ENCODE results near the gene PPP6R1.
"Not testable (repeated sequence)": the region's sequence is repeated elsewhere in the genome, so short reads cannot be mapped to it uniquely, and the experiment has no call there.

The PPP6R1 gene

GRCh38 chr19:55241935-55242464 lies 16.8 kb downstream of the PPP6R1 start:
- DNase-seq = no peak

GRCh38 chr19:55241143-55241934 lies 17.5 kb downstream of the PPP6R1 start:
- DNase-seq = no peak

- DNase-seq = no peak
Observed at GRCh38 chr19:55240713-55241020, 18.1 kb downstream of the PPP6R1 start.

DNA sequence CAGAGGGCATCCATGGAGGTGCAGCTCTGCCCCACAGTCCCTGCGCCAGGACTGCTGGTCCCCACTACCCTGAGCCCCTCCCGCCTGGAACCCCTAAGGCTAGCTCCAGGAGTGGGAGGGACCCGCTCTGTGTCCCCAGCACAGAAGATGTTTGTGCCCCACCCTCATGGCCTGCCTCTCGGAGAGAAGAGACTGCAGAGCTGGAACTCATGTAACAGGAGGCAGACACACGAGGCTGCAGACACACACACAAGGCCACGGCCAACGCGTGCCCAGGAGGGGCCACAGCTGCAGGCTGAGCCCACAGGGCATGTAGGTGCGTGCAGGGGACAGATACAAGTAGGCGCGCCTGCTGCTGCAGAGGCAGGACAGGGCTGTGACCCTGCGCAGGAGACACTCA lies 19.8 kb downstream of the PPP6R1 start:
- no peak for DNase-seq

- DNase-seq = no peak
Observed at GRCh38 chr19:55238030-55238429, 20.8 kb downstream of the PPP6R1 start.

DNA sequence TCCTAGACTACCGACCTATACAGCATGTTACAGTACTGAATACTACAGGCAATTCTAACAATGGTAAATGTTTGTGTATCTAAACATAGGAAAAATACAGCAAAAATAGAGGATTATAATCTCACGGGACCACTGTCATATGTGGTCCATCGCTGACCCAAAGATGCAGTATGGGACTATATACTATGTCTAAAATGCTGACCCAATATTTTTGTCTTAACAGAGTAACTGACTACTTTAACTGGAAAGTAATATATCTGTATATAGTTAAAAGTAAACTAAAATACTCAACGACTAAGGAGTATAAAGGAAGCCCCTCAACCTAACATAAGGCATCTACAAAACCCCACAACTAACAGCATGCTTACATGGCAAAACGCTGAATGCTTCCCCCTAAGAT lies 25.8 kb downstream of the PPP6R1 start:
- DNase-seq = no peak

DNA sequence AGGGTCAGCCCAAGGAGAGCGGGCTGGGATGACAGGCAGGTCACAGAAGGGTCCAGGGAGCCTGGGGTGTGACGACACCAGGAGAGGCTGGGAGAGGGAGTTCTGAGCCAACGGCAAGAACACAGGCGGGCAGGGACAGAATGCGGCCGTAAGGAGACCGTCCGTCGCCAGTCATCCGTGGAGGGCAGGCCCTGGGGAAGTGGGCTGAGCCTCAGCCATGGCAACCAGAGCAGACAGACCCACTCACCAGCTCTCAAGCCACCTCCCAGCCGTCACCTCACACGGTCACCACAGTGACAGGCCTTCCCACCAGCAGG lies 26.6 kb downstream of the PPP6R1 start:
- DNase-seq = no peak

GRCh38 chr19:55231391-55232285 lies 27.2 kb downstream of the PPP6R1 start:
- DNase-seq = no peak

- no peak for DNase-seq
Observed at GRCh38 chr19:55230780-55231179, 28.0 kb downstream of the PPP6R1 start.

DNA sequence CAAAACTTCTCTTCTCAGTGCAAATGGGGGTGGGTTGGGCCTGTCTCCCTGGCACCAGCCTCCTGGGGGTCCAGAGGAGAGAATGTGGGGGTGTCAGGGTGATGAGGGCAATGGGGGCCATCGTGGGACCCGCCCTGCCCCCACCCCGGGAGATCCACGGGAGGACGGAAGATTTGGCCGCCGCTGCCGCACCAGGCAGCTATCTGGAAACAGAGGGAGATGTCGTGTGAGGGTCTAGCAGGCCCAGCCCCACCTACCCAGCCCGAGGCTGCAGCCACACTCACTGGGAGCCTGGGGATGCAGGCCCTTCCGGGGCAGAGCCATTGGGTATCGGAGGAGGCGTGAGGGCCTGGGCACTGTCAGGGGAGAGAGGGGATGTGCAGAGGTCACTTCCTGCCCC lies 28.5 kb downstream of the PPP6R1 start:
- no peak for DNase-seq

- no peak for DNase-seq
Observed at GRCh38 chr19:55229789-55230182, 29.0 kb downstream of the PPP6R1 start.

GRCh38 chr19:55229145-55229788 lies 29.6 kb downstream of the PPP6R1 start:
- DNase-seq = no peak

DNA sequence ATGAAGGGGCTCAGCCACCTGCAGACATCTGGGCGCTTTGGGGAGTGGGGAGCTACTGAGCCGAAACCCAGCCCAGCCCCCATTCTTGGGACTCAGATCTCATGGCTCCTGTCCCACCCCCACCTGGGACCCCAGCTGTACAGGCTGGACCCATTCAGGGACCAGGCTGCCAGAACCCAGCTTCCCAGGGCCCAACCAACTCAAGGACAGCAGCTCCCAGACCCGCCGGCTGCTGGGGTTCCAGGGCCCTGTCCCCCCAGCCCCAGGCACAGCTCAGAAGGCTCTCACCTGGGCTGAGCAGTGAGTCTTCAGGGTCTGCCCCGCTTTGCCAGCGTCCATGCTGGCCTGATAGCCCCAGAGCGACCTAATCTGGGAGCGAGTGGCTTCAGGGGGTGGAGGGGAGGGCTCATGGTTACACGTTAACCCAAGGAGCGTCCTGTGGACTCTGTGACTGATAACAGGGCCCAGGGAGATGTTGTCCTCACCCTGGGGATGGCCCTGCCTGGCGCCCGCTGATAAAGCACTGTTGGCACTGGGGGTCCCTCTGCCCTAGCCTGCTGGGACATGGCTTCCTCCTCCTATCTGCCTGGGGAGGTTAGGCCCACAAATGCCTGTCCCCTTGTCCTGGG lies 30.3 kb downstream of the PPP6R1 start, which contains the start of gene TMEM86B:
TSS of gene TMEM86B (minus strand) at position 361 of the 629 bp plus-strand sequence. CDS start at position 339, 22 bp downstream.
- no peak for DNase-seq

- no peak for DNase-seq
Observed at GRCh38 chr19:55228015-55228391, 30.8 kb downstream of the PPP6R1 start.

- no peak for DNase-seq
Observed at GRCh38 chr19:55227241-55228014, 31.4 kb downstream of the PPP6R1 start.

GRCh38 chr19:55226788-55227187 lies 32.0 kb downstream of the PPP6R1 start:
- DNase-seq = no peak

GRCh38 chr19:55226273-55226672 lies 32.5 kb downstream of the PPP6R1 start:
- no peak for DNase-seq

- DNase-seq = no peak
Observed at GRCh38 chr19:55225415-55225958, 33.3 kb downstream of the PPP6R1 start.

GRCh38 chr19:55224679-55225414 lies 34.0 kb downstream of the PPP6R1 start:
- DNase-seq = not testable (repeated sequence)

GRCh38 chr19:55224038-55224665 lies 34.7 kb downstream of the PPP6R1 start:
- no peak for DNase-seq
